HG02798 (cell line): ENCODE data around the gene LRRC37A2.
A peak's percentile ranks its signal among the peaks of the same experiment; 100 is the strongest.
"Not testable (repeated sequence)": the region's sequence is repeated elsewhere in the genome, so short reads cannot be mapped to it uniquely, and the experiment has no call there.

Experiments
- ATAC-seq: cut with Tn5 transposase; IDR thresholded peaks from one replicate; pipeline ENCODE4 v1.9.1; 2021; ENCODE audit warnings: mild to moderate bottlenecking; ENCODE audit not compliant: unreplicated experiment, poor library complexity

Gene LRRC37A2

DNA sequence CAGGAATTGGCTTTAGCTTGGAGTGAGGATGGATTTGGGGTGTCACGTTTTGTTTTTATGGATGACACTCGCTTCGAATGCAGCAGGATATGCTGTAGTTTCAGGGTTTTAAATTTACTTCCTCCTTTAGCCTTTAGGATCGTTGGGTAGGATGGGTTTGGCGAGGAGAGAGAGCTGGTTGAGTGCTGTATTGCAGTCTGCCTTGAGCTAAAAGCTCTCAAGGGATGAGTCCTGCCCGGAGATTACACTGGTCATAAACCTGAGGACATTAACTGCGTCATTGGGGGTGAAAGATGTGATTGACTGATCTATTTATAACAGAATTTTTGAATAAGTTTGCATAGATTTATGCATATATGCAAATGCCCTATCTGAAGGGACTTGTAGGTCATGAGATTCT lies 79.1 kb downstream of the LRRC37A2 start:
- peak; percentile 27 for ATAC-seq

DNA sequence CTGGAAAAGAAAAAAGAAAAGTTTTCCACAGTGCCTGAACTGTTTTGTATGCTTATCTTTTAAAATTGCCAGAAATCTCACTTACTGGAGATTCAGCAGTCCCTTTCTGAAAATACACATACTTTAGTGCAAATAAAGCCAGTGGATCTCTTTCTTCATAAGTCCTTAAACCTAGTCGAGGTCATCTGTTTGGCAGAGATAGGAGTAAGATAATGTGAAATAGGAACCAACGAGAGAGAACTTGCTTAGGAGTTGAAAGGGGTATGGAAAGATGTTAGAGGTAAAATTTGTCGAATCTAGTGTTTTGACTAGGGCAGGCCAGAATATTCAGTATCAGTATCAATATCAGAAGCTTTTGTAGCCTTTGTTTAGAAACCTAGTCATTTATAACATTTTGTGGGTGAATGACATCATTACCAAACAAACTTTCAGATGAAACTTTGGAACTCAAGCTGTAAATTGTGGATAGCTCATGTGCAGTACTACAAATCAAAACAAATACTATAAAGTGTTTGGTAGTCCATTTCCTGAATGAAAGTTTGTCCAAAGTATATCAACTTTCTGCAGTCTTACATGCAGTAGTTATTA lies 86.2 kb downstream of the LRRC37A2 start:
- peak; percentile 49 for ATAC-seq

DNA sequence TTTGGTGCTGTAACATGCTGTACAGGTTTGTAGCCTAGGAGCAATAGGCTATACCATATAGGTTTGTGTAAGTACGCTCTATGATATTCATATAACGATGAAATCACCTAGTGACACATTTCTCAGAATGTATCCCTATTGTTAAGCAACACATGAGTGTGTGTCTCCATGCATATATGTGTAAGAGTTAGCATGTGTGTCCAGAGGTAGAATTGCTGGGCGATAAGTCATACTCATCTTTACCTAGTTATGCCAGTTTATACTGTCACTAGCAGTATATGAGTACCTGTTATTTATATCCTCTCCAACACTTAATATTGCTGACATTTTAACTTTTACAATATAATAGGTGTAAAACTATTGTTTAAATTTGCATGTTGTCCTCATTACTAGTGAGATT lies 88.5 kb downstream of the LRRC37A2 start:
- not testable (repeated sequence) for ATAC-seq

DNA sequence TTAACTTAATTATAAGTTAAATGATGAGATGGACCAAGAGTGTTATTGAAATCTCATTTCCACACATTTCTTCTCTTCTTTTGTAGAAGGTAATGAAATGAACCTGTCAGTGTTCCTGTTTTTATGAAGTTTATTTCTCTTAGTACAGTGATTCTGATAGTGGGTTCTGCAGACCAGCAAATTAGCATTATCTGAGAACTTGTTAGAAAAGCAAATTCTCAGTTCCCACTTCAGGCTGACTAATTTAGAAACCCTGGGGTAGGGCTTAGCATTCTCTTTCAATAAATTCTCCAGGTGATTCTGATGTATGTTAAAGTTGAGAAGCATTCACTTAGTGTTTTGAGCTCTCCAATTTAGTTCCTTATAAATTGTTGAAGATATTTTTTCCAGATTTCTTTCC lies 90.9 kb downstream of the LRRC37A2 start:
- ATAC-seq = peak; percentile 92
